Left lung (tissue), 10 donors: Measurements from ENCODE around the gene PARVB. TPM values are rescaled to one million over a fixed set of nuclear protein-coding genes. Genes with fewer than 3 reads are reported as not detected.

Experiments used
- ATAC-seq: fragments of 200-7000 bp; cut with Tn5 transposase; one replicate; pipeline ENCODE4 v1.9.1; 2020; ENCODE audit warnings: moderate library complexity
- DNase-seq, 4 donors: peaks; one replicate each; pipeline ENCODE4 v3.0.0-alpha.2; 2013 to 2020
- H3K27ac ChIP-seq, 2 donors: fragments of 200-600 bp; sonication (generic) in 1 of 2; one replicate each; pipeline versions ENCODE4 v1.5.0 to v1.8.0; 2020 to 2021
- H3K27me3 ChIP-seq, 2 donors: fragments of 200-600 bp; sonication (generic) in 1 of 2; one replicate each; pipeline versions ENCODE4 v1.5.0 to v1.8.0; 2020 to 2021
- H3K36me3 ChIP-seq, 2 donors: fragments of 200-600 bp; sonication (generic) in 1 of 2; one replicate each; pipeline versions ENCODE4 v1.5.0 to v1.8.0; 2020 to 2021
- H3K4me1 ChIP-seq, 2 donors: fragments of 200-600 bp; one replicate each; pipeline ENCODE4 v1.8.0; 2021
- H3K4me3 ChIP-seq, 2 donors: fragments of 200-600 bp; sonication (generic) in 1 of 2; one replicate each; pipeline versions ENCODE4 v1.5.0 to v1.8.0; 2020 to 2021; ENCODE audit warnings: mild to moderate bottlenecking in 1 of 2
- H3K9me3 ChIP-seq, 2 donors: fragments of 200-600 bp; sonication (generic) in 1 of 2; one replicate each; pipeline versions ENCODE4 v1.5.0 to v1.8.0; 2020 to 2021
- intact Hi-C, 2 donors: fragments of 100-400 bp; cut with DNase I; formaldehyde crosslinking; loops; one replicate each; pipeline versions ENCODE4 v1.11.2 to v1.14.2; 2022
- polyA plus RNA-seq, 6 donors: library from polyadenylated mRNA; unstranded; fragments of 120-200 nt; gene quantifications; one replicate each; pipeline ENCODE4 v1.2.1, GENCODE V29; 2013; ENCODE audit not compliant: insufficient read length in 6 of 6
- total RNA-seq, 2 donors: library from RNA; stranded (reverse); fragmentation: NEBNext Ultra II Directional; extraction: Animal tissue kit (Norgen Biotek cat#: 25700); gene quantifications; one replicate each; pipeline ENCODE4 v1.2.1, GENCODE V29; 2021
- TF ChIP-seq, protein P1 (sequence below), 2 donors: fragments of 200-600 bp; sonication (generic) in 1 of 2; IDR thresholded peaks; one replicate each; pipeline versions ENCODE4 v1.5.0 to v1.8.0; 2021; ENCODE audit warnings: antibody characterized with exemption in 2 of 2
- donor health status: DM: no; HTN: yes; CAD: no.
- donor health status: DM: no; HTN: no; CAD: no.

The PARVB gene
- total and polyA plus RNA-seq, 8 donors = 31.7 to 53.7 (median 34.0) TPM

DNA sequence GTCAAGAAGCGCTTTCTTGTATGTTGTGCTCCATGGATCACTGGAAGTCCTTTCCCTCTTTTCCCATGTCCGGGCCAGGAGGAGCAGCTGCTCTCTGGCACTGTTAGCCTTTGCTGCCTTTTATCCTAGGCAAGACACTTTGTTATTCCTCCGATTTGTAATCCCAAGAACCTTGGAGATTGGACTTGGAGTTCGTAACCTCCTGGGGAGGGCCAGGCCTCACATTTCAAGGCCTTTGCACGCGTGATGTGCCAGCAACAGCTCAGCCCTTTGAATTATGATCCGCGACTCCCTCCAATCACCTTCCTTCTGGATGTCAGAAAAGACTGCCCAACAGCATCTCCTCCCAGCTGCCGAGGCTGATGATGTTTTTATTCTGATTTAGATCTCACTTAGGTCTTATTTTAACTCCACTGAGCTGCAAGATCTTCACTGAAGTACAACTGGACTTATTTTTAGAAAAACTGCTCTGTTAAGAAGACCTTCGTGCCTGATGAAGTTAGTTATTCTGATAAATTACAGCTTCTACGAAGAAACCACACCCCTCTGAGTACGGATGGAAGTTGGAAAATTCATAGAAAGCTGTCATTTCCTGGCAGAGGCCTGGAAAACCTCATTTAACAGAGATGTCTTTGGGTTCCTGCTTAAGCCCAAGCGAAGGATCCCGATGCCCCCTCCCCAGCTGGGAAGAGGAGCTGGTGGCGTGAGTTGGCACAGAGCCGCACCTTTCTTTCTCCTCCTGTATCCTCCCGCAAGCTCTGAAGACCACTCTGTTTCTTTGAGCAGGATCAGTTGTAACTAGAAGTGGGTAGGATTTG, 62.4 kb downstream of the PARVB start:
- Histone ChIP-seq H3K27ac (peak overlapping the region in 1 of 2 donors; percentile 13), H3K27me3 (no peaks in the 10 kb centered on the region), H3K9me3 (peaks cover 0 to 6% of the 10 kb centered on the region in 2 donors), H3K4me3 (no peak overlapping the region), H3K4me1 (peaks cover 0 to 7% of the 10 kb centered on the region in 2 donors), H3K36me3 (no peaks in the 10 kb centered on the region)
- no peak for ATAC-seq
- peak in 2 of 4 donors; percentile 44 to 69 for DNase-seq
- intact Hi-C loops = no loop called here
- TF ChIP-seq, protein P1, sequence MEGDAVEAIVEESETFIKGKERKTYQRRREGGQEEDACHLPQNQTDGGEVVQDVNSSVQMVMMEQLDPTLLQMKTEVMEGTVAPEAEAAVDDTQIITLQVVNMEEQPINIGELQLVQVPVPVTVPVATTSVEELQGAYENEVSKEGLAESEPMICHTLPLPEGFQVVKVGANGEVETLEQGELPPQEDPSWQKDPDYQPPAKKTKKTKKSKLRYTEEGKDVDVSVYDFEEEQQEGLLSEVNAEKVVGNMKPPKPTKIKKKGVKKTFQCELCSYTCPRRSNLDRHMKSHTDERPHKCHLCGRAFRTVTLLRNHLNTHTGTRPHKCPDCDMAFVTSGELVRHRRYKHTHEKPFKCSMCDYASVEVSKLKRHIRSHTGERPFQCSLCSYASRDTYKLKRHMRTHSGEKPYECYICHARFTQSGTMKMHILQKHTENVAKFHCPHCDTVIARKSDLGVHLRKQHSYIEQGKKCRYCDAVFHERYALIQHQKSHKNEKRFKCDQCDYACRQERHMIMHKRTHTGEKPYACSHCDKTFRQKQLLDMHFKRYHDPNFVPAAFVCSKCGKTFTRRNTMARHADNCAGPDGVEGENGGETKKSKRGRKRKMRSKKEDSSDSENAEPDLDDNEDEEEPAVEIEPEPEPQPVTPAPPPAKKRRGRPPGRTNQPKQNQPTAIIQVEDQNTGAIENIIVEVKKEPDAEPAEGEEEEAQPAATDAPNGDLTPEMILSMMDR (IDR thresholded peaks at IDR 0.05) = no peak

DNA sequence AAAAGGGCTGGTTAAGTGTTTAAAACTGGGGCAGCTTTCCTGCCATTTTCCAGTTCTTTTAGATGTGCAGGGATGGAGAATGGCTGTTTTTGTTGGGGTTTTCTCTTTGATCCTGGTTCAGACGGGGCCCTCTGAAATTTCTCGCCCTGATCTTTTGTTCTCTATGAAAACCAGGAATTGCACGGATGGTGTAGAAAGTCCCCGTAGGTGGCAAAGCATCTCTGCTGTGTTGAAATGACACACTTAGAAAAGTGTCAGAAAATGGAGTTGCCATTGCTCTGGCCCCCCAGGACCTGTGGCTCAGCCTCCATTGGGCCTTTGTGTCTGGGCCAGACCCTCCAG, 63.0 kb downstream of the PARVB start:
- Histone ChIP-seq H3K4me1 (peaks cover 0 to 6% of the 10 kb centered on the region in 2 donors), H3K36me3 (no peaks in the 10 kb centered on the region), H3K4me3 (no peak overlapping the region), H3K27me3 (no peaks in the 10 kb centered on the region), H3K9me3 (peaks cover 0 to 6% of the 10 kb centered on the region in 2 donors), H3K27ac (peak overlapping the region in 1 of 2 donors; percentile 13)
- intact Hi-C loops = no loop called here
- DNase-seq = no peak
- TF ChIP-seq, protein P1 (IDR thresholded peaks at IDR 0.05) = no peak
- ATAC-seq = no peak

DNA sequence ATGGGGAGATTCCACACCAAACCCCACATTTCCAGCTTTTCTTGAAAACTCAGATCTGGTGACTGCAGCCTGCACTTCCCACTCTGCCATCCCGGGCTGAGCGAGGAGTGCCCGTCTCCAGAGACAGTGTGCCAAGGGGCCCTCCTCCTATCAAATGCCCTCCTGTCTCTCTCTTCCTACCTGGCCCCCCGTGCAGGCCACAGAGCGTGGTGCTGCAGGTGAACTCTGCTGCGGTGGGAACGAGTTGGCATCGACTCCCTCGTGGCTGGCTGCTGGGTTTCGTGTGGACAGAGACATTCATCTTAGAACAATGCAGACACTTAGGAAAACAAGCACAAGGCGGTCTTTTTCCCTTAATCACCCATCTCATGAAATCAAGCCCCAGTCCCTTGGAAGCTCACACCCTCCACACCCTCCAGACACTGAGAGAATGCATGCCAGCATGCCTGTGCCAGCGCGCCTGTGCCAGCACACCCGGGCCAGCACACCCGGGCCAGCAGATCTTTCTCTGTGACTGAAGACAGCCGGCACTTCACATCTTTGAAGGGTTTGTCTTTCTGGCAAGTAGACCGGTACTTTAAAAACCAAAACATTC, 65.0 kb downstream of the PARVB start:
- no peak overlapping the region for H3K4me3 ChIP-seq
- intact Hi-C loops = no loop called here
- no peaks in the 10 kb centered on the region for H3K27me3 ChIP-seq
- TF ChIP-seq, protein P1 (IDR thresholded peaks at IDR 0.05) = no peak
- ATAC-seq (peak; percentile 82), DNase-seq (peak in 2 of 4 donors; percentile 43 to 76)
- H3K9me3 ChIP-seq = peaks cover 0 to 6% of the 10 kb centered on the region in 2 donors
- H3K27ac ChIP-seq = no peak overlapping the region
- H3K4me1 ChIP-seq = peaks cover 0 to 6% of the 10 kb centered on the region in 2 donors
- peaks cover 0 to 7% of the 10 kb centered on the region in 2 donors for H3K36me3 ChIP-seq

DNA sequence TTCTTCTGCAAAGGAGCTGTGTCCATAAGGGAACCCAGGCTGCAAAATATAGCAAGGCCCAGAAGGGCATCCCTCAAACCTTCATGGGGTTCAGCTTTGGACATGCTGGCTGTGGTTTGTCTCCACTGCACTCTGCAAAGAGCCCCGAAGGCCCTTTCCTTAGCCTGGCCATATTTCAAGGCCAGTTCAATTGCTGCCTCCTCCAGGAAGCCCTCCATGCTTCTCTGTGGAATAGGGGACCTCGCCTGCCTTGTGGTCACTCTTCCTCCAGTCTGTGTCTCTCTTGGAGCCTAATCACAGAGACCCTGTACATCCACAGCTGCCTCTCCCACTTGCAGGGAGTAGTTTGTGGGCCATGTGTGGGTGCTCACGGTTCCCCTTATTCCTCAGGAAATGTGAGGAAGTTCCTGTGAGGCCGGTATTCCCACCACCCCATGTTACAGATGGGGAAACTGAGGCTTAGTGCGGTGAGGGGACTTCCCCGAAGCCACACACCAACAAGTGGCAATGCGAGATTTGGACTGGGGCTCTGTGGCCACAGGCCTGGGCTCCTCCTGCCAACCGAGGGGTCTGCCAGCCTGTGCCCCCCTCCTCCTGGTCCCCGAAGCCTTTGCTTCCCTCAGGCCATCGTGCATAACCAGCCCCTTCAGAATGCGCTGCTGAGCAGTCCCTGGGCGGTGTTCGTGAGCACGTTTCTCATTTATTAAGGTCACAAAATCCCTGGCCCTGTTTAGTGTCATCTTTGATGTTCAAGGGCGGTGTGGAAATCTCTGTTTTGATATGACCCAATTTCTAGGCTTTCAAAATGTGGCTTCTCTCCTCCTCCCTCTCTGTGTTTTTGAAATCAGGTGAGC, 65.8 kb downstream of the PARVB start:
- intact Hi-C loops = no loop called here
- Histone ChIP-seq H3K9me3 (no peaks in the 10 kb centered on the region), H3K27me3 (no peaks in the 10 kb centered on the region), H3K4me1 (peaks cover 0 to 6% of the 10 kb centered on the region in 2 donors), H3K27ac (no peak overlapping the region), H3K4me3 (no peak overlapping the region), H3K36me3 (peaks cover 0 to 14% of the 10 kb centered on the region in 2 donors)
- TF ChIP-seq, protein P1 (IDR thresholded peaks at IDR 0.05) = no peak
- no peak for ATAC-seq
- DNase-seq = peak in 1 of 4 donors; percentile 31

DNA sequence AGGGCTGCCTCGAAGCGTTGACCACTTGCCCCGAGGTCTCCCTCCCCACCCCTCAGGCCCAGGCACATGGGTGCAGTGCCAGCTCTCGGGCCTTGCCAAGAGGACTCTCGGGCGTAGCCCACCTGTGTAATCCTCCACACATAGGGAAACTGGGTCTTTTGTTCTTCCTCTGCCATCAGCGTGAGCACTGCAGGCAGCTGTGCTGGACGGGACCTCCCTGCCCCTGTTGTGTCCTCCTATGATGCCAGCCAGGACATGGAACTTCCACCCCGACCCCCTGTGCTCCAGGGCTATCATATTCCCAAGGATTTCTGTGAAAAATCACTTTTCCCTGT, 66.4 kb downstream of the PARVB start:
- DNase-seq (peak in 1 of 4 donors; percentile 57), ATAC-seq (no peak)
- no peak overlapping the region for H3K4me3 ChIP-seq
- intact Hi-C loops = no loop called here
- TF ChIP-seq, protein P1 (IDR thresholded peaks at IDR 0.05) = no peak
- H3K9me3 ChIP-seq = no peaks in the 10 kb centered on the region
- H3K4me1 ChIP-seq = peaks cover 0 to 6% of the 10 kb centered on the region in 2 donors
- no peak overlapping the region for H3K27ac ChIP-seq
- no peaks in the 10 kb centered on the region for H3K27me3 ChIP-seq
- H3K36me3 ChIP-seq = peaks cover 0 to 20% of the 10 kb centered on the region in 2 donors
